ENCODE data around the gene HSD17B12.

The HSD17B12 gene

GRCh38 chr11:43871051-43871450 is 190.5 kb downstream of the HSD17B12 start:
- H3K4me1 ChIP-seq (ENCODE audit: control insufficient read depth, insufficient read depth, low read length): no peaks in the 10 kb centered on the region
- no peak overlapping the region for H3K4me3 ChIP-seq (ENCODE audit: insufficient read depth, low read depth, low read length)
- H3K36me3 ChIP-seq (ENCODE audit: control insufficient read depth, insufficient read depth, low read length): no peaks in the 10 kb centered on the region
- H3K9me3 ChIP-seq (ENCODE audit: control insufficient read depth, low read length): no peaks in the 10 kb centered on the region
- 83 to 95% methylated on average over 2 of the region's 2 CpGs for WGBS, 2 experiments
- H3K27me3 ChIP-seq (ENCODE audit: control insufficient read depth, insufficient read depth, low read length, poor library complexity, severe bottlenecking): peaks cover 73% of the 10 kb centered on the region
- H3K27ac ChIP-seq (ENCODE audit: insufficient read depth, low read depth, low read length, poor library complexity, severe bottlenecking): no peak overlapping the region

- H3K27ac ChIP-seq (ENCODE audit: insufficient read depth, low read depth, low read length, poor library complexity, severe bottlenecking): no peak overlapping the region
- H3K4me1 ChIP-seq (ENCODE audit: control insufficient read depth, insufficient read depth, low read length): no peaks in the 10 kb centered on the region
- H3K27me3 ChIP-seq (ENCODE audit: control insufficient read depth, insufficient read depth, low read length, poor library complexity, severe bottlenecking): peaks cover 86% of the 10 kb centered on the region
- H3K36me3 ChIP-seq (ENCODE audit: control insufficient read depth, insufficient read depth, low read length): no peaks in the 10 kb centered on the region
- WGBS, 2 experiments: 84% methylated on average over 7 of the region's 7 CpGs
- no peaks in the 10 kb centered on the region for H3K9me3 ChIP-seq (ENCODE audit: control insufficient read depth, low read length)
- H3K4me3 ChIP-seq (ENCODE audit: insufficient read depth, low read depth, low read length): no peak overlapping the region
Observed at GRCh38 chr11:43872995-43873394, 192.5 kb downstream of the HSD17B12 start.

- Histone ChIP-seq H3K36me3 (ENCODE audit: control insufficient read depth, insufficient read depth, low read length) (no peaks in the 10 kb centered on the region), H3K9me3 (ENCODE audit: control insufficient read depth, low read length) (no peaks in the 10 kb centered on the region), H3K4me3 (ENCODE audit: insufficient read depth, low read depth, low read length) (no peak overlapping the region), H3K27me3 (ENCODE audit: control insufficient read depth, insufficient read depth, low read length, poor library complexity, severe bottlenecking) (peaks cover 89% of the 10 kb centered on the region), H3K4me1 (ENCODE audit: control insufficient read depth, insufficient read depth, low read length) (no peaks in the 10 kb centered on the region), H3K27ac (ENCODE audit: insufficient read depth, low read depth, low read length, poor library complexity, severe bottlenecking) (no peak overlapping the region)
- 85 to 89% methylated on average over 3 of the region's 3 CpGs for WGBS, 2 experiments
Observed at GRCh38 chr11:43874078-43874477, 193.5 kb downstream of the HSD17B12 start.

GRCh38 chr11:43874738-43875137 is 194.2 kb downstream of the HSD17B12 start:
- 56 to 68% methylated on average over 1 of the region's 1 CpG for WGBS, 2 experiments

GRCh38 chr11:43879789-43880639 is 199.5 kb downstream of the HSD17B12 start:
- peaks cover 7% of the 10 kb centered on the region for H3K36me3 ChIP-seq (ENCODE audit: control insufficient read depth, insufficient read depth, low read length)
- no peak overlapping the region for H3K27ac ChIP-seq (ENCODE audit: insufficient read depth, low read depth, low read length, poor library complexity, severe bottlenecking)
- H3K9me3 ChIP-seq (ENCODE audit: control insufficient read depth, low read length): peaks cover 2% of the 10 kb centered on the region
- H3K4me1 ChIP-seq (ENCODE audit: control insufficient read depth, insufficient read depth, low read length): peaks cover 5% of the 10 kb centered on the region
- H3K27me3 ChIP-seq (ENCODE audit: control insufficient read depth, insufficient read depth, low read length, poor library complexity, severe bottlenecking): peaks cover 49% of the 10 kb centered on the region
- 53 to 56% methylated on average over 13 of the region's 13 CpGs for WGBS, 2 experiments
- H3K4me3 ChIP-seq (ENCODE audit: insufficient read depth, low read depth, low read length): peak overlapping the region; percentile 86

More at GRCh38 chr11:43874738-43875137, 194.2 kb downstream of the HSD17B12 start:
- Histone ChIP-seq H3K27ac (ENCODE audit: insufficient read depth, low read depth, low read length, poor library complexity, severe bottlenecking) (no peak overlapping the region), H3K4me1 (ENCODE audit: control insufficient read depth, insufficient read depth, low read length) (no peaks in the 10 kb centered on the region), H3K27me3 (ENCODE audit: control insufficient read depth, insufficient read depth, low read length, poor library complexity, severe bottlenecking) (peaks cover 89% of the 10 kb centered on the region), H3K4me3 (ENCODE audit: insufficient read depth, low read depth, low read length) (no peak overlapping the region), H3K9me3 (ENCODE audit: control insufficient read depth, low read length) (peaks cover 2% of the 10 kb centered on the region), H3K36me3 (ENCODE audit: control insufficient read depth, insufficient read depth, low read length) (no peaks in the 10 kb centered on the region)

- Histone ChIP-seq H3K27me3 (ENCODE audit: control insufficient read depth, insufficient read depth, low read length, poor library complexity, severe bottlenecking) (peaks cover 43% of the 10 kb centered on the region), H3K4me3 (ENCODE audit: insufficient read depth, low read depth, low read length) (peak within 1 kb of the TSS; percentile 86), H3K36me3 (ENCODE audit: control insufficient read depth, insufficient read depth, low read length) (peaks cover 14% of the 10 kb centered on the region), H3K4me1 (ENCODE audit: control insufficient read depth, insufficient read depth, low read length) (peaks cover 5% of the 10 kb centered on the region), H3K9me3 (ENCODE audit: control insufficient read depth, low read length) (peaks cover 2% of the 10 kb centered on the region), H3K27ac (ENCODE audit: insufficient read depth, low read depth, low read length, poor library complexity, severe bottlenecking) (no peak within 1 kb of the TSS)
- WGBS, 2 experiments: 2 to 3% methylated on average over 36 of the region's 36 CpGs
Observed at GRCh38 chr11:43880640-43881159, 200.2 kb downstream of the HSD17B12 start, which contains the start of gene ALKBH3. ALKBH3 (plus strand) TSS chr11:43880831; CDS start chr11:43882653, 1,822 bp downstream.

GRCh38 chr11:43892851-43893250 is 212.3 kb downstream of the HSD17B12 start:
- Histone ChIP-seq H3K4me3 (ENCODE audit: insufficient read depth, low read depth, low read length) (no peak overlapping the region), H3K9me3 (ENCODE audit: control insufficient read depth, low read length) (no peaks in the 10 kb centered on the region), H3K36me3 (ENCODE audit: control insufficient read depth, insufficient read depth, low read length) (peaks cover 12% of the 10 kb centered on the region), H3K4me1 (ENCODE audit: control insufficient read depth, insufficient read depth, low read length) (no peaks in the 10 kb centered on the region), H3K27ac (ENCODE audit: insufficient read depth, low read depth, low read length, poor library complexity, severe bottlenecking) (no peak overlapping the region), H3K27me3 (ENCODE audit: control insufficient read depth, insufficient read depth, low read length, poor library complexity, severe bottlenecking) (no peaks in the 10 kb centered on the region)
- 46 to 55% methylated on average over 3 of the region's 3 CpGs for WGBS, 2 experiments

- 80 to 90% methylated on average over 2 of the region's 2 CpGs for WGBS, 2 experiments
- no peaks in the 10 kb centered on the region for H3K4me1 ChIP-seq (ENCODE audit: control insufficient read depth, insufficient read depth, low read length)
- H3K27ac ChIP-seq (ENCODE audit: insufficient read depth, low read depth, low read length, poor library complexity, severe bottlenecking): no peak overlapping the region
- H3K4me3 ChIP-seq (ENCODE audit: insufficient read depth, low read depth, low read length): no peak overlapping the region
- H3K36me3 ChIP-seq (ENCODE audit: control insufficient read depth, insufficient read depth, low read length): peaks cover 28% of the 10 kb centered on the region
- H3K27me3 ChIP-seq (ENCODE audit: control insufficient read depth, insufficient read depth, low read length, poor library complexity, severe bottlenecking): no peaks in the 10 kb centered on the region
- H3K9me3 ChIP-seq (ENCODE audit: control insufficient read depth, low read length): no peaks in the 10 kb centered on the region
Observed at GRCh38 chr11:43894546-43894945, 214.0 kb downstream of the HSD17B12 start.

GRCh38 chr11:43895601-43896000 is 215.1 kb downstream of the HSD17B12 start:
- H3K36me3 ChIP-seq (ENCODE audit: control insufficient read depth, insufficient read depth, low read length): peaks cover 30% of the 10 kb centered on the region
- H3K4me1 ChIP-seq (ENCODE audit: control insufficient read depth, insufficient read depth, low read length): no peaks in the 10 kb centered on the region
- 93 to 100% methylated on average over 2 of the region's 2 CpGs for WGBS, 2 experiments
- no peaks in the 10 kb centered on the region for H3K9me3 ChIP-seq (ENCODE audit: control insufficient read depth, low read length)
- no peak overlapping the region for H3K27ac ChIP-seq (ENCODE audit: insufficient read depth, low read depth, low read length, poor library complexity, severe bottlenecking)
- H3K27me3 ChIP-seq (ENCODE audit: control insufficient read depth, insufficient read depth, low read length, poor library complexity, severe bottlenecking): no peaks in the 10 kb centered on the region
- no peak overlapping the region for H3K4me3 ChIP-seq (ENCODE audit: insufficient read depth, low read depth, low read length)

GRCh38 chr11:43898574-43898973 is 218.0 kb downstream of the HSD17B12 start:
- Histone ChIP-seq H3K9me3 (ENCODE audit: control insufficient read depth, low read length) (no peaks in the 10 kb centered on the region), H3K36me3 (ENCODE audit: control insufficient read depth, insufficient read depth, low read length) (peaks cover 22% of the 10 kb centered on the region), H3K27me3 (ENCODE audit: control insufficient read depth, insufficient read depth, low read length, poor library complexity, severe bottlenecking) (no peaks in the 10 kb centered on the region), H3K27ac (ENCODE audit: insufficient read depth, low read depth, low read length, poor library complexity, severe bottlenecking) (no peak overlapping the region), H3K4me1 (ENCODE audit: control insufficient read depth, insufficient read depth, low read length) (no peaks in the 10 kb centered on the region), H3K4me3 (ENCODE audit: insufficient read depth, low read depth, low read length) (no peak overlapping the region)
- 96% methylated on average over 7 of the region's 7 CpGs for WGBS, 2 experiments
